RPMI8226 (cell line): ENCODE results near the gene PLXNB3.

Experiments
- DNase-seq: peaks from one replicate; pipeline ENCODE4 v3.0.0-alpha.2; 2015

Gene PLXNB3

DNA sequence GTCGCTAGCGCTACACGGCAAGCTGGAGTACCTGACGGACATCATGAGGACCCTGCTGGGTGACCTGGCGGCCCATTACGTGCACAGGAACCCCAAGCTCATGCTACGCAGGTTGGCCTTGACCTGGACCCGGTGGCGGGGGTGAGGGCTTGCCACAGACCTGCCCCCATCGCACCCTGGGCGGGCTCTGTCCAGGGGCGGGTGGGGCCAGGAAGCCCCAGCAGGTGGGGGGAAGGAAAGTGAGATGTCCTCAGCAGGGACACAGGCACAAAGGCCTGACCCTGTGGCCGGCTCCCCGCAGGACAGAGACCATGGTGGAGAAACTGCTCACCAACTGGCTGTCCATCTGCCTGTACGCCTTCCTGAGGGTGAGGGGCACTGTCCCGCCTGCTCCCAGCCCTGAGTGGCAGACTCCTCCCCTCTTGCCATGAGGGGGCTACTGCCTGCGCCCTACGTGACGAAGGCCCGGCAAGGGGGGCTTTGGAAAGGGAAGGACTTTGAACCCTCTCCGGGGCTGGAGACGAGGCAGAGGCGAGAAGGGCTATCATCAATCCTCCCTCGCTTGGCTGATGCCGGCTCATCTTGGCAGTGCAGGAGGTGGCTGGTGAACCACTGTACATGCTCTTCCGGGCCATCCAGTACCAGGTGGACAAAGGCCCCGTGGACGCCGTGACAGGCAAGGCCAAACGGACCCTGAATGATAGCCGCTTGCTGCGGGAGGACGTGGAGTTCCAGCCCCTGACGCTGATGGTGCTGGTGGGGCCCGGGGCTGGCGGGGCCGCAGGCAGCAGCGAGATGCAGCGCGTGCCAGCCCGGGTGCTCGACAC lies 11.5 kb downstream of the PLXNB3 start:
- no peak for DNase-seq

DNA sequence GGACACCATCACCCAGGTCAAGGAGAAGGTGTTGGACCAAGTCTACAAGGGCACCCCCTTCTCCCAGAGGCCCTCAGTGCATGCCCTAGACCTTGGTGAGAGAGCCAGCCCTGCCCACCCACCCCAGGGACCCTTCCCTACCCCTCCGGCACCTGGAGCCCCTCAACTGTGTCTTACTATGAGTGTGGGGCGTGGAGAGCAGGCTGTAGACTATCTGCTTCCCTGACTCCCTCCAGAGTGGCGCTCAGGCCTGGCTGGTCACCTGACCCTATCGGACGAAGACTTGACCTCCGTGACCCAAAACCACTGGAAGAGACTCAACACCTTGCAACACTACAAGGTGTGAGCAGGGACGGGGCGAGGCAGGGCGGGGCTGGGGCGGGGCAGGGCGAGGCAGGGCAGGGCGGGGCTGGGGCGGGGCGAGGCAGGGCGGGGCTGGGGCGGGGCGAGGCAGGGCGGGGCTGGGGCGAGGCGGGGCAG lies 12.1 kb downstream of the PLXNB3 start:
- DNase-seq: peak; percentile 25

DNA sequence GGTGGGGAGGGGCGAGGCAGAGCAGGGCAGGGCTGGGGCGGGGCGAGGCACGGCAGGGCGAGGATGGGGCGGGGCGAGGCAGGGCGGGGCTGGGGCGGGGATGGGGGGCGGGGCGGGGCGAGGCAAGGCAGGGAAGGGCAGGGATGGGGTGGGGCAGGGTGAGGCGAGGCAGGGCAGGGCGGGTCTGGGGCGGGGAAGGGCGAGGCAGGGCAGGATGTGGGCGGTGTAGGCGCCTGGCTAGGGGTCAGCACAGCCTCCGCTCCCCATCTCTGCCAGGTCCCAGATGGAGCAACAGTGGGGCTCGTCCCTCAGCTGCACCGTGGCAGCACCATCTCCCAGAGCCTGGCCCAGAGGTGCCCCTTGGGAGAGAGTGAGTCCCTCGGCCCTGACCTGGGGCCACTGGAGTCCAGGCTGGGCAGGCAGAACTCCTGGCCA lies 12.6 kb downstream of the PLXNB3 start:
- DNase-seq: no peak

DNA sequence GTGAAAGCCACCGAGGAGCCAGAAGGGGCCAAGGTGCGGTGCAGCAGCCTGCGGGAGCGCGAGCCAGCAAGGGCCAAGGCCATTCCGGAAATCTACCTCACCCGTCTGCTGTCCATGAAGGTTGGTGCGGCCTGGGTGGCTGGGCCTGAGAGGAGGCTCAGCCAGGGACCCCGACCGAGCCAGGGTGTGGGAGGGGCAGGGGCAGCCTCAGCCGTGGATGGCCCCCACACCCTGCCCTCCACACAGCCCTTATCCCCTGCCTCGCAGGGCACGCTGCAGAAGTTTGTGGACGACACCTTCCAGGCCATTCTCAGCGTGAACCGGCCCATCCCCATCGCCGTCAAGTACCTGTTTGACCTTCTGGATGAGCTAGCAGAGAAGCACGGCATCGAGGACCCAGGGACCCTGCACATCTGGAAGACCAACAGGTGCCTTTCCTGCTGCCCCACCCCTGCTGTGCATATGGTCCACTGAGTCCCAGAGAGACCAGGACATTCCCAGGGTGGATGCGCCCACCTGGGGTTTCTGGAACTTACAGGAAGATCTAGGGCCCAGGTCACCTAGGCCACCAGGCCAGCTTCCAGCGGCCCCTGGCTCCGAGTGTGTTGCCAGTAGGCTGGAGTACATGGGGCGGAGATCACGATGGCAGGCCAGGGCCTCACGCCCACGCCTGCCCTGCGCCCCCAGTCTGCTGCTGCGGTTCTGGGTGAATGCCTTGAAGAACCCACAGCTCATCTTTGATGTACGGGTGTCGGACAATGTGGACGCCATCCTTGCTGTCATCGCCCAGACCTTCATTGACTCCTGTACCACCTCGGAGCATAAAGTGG lies 13.4 kb downstream of the PLXNB3 start:
- DNase-seq: no peak

DNA sequence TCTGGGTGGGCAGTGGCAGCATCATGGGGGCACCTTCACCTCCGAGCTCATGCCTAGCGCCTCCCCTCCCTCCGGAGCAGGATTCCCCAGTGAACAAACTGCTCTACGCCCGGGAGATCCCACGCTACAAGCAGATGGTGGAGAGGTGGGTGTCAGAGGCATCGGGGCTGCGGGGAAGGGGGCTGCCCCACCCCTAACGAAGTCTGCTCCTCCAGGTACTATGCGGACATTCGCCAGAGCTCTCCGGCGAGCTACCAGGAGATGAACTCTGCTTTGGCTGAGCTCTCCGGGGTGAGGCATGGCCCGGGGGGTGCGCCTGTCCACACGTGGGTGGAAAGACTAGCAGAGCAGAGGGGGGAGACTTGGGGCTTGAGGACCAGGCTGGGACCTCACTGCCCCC lies 14.1 kb downstream of the PLXNB3 start:
- no peak for DNase-seq

DNA sequence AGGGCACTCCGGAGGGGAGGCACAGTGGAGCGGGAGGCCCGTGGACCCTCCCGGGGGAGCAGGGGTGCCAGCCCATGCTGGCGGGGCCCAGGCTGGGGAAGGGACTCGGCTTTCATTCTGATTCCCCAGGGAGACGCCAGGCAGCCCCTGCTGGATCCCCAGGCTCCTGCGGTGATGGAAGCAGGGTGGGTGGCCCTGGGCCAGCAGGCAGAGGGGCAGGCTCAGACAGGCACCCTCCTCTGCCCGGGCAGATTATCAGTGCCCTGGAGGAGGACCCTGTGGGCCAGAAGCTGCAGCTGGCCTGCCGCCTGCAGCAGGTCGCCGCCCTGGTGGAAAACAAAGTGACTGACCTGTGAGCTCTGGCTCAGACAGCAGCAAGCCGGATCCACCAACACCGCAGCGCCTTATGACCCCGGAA lies 14.6 kb downstream of the PLXNB3 start:
- peak; percentile 34 for DNase-seq

DNA sequence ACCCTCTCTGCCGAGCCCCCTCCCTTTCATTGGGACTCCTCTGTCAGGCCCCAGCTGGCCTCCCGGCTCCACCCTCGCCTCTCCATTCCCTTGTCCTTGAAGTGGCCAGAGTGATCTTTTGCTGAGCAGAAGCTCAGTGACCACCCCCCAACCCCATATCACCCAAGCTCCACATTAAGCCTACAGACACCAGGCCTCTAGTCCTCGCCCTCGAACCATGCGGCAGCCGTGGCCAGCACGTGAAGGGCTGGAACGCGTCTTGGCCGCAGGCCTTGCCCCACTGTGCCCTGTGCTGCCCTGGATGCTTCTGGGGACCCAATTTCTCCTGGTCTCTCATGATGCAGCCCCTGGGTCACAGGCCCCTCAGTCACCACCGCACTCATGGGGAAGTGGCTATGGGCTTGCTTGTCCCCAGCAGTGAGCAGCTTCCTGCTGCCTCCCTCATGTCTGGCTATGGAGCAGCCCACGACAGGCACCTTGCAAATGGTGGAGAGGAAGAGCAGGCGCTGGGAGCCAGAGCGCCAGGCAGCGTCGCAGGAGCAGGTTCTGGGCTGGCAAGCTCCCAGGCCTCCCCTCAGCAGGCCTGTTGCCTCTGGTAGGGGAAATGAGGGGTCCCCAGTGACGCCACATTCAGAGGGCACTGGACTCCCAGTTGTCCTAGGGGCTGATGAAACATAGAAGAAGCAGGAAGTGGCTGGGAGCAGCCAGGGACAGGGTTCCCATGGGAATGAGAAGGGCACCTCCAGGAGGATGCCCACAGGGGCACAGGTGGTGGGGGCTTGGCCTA lies 16.0 kb downstream of the PLXNB3 start:
- no peak for DNase-seq

DNA sequence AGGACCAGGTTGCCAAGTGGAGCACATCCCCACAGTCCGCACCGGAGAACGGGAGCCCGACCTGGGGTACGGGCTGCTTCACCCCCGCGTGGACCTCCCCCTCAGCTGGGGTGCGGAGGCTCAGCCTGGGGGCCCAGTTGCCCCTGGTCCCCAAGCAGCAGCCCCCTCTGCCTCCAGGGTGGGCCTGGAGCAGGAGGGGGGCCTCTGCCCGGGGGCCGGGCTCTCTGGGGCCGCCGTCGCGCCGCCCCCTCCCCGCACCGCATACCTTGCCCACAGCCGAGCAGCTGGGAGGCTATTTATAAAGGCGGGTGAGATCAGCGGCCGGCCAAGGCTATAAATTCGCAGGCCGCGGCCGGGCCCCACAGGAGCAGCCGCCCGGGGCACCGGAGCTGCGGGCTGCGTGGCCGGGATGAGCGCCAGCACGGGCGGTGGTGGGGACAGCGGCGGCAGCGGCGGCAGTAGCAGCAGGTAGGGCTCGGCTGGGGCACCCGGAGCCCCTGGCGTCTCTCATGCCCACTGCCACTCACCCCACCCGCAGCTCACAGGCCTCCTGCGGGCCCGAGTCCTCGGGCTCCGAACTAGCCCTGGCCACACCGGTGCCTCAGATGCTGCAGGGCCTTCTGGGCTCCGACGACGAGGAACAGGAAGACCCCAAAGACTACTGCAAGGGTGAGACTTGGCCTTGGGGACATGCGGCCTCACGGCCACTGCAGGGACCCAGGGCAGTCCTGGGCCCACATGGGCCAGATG lies 16.8 kb downstream of the PLXNB3 start, which contains the start of gene SRPK3:
SRPK3 (plus strand) TSS at position 364 of the 750 bp plus-strand sequence; CDS start at position 410, 46 bp downstream.
- peak; percentile 26 for DNase-seq

DNA sequence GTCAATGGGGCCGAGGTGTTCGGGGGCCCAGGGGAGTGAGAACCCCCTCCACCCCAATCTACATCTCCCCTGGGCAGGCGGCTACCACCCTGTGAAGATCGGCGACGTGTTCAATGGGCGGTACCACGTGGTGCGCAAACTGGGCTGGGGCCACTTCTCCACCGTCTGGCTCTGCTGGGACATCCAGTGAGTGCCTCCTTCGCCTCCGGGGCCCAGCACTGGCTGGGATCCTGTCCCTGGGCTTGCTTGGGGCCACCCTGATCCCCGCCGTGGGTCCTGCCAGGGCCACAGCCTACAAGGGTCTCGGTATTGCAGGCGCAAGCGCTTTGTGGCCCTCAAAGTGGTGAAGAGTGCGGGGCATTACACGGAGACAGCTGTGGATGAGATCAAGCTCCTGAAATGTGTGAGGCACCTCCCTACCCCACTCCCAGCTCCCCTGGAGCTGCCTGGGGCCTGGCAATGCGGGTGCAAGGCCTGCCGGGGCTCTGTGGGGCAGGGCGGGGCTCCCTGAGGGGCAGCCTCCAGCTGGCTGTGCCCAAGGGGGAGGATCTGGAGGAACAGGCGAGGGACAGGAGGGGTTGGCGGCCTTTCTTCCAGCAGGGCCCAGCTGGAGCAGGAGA lies 17.5 kb downstream of the PLXNB3 start:
- DNase-seq: no peak

DNA sequence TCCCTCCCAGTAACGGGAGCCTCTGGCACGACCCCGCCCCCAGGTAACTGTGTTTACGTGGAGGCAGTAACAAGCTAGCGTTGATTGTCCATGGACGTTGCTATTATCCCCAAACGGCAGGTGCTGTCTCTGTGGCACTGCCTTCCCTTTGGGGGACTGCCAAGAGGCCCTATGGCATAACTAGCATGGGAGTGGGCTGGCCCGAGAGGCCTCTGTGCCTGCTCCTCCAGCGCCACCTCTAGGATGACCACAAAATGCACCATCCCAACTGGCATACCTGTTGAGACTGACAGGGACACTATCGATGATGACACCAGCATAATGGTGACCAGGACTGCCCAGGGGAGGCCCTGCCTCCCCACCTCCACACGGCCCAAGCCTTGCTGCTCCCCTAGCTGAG lies 18.3 kb downstream of the PLXNB3 start:
- peak; percentile 74 for DNase-seq

DNA sequence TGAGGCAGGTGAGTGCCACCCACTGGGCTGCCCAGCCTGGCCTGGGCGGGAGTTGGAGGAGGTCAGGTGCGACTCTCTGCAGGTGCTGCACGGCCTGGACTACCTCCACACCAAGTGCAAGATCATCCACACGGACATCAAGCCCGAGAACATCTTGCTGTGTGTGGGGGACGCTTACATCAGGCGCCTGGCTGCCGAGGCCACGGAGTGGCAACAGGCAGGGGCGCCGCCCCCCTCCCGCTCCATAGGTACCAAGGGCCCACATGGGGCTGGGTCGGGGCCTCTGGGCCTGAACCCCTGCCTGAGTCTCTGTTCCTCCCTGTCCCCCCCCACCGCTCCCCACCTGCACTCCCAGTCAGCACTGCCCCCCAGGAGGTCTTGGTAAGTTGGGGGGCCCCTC lies 18.8 kb downstream of the PLXNB3 start:
- DNase-seq: no peak

DNA sequence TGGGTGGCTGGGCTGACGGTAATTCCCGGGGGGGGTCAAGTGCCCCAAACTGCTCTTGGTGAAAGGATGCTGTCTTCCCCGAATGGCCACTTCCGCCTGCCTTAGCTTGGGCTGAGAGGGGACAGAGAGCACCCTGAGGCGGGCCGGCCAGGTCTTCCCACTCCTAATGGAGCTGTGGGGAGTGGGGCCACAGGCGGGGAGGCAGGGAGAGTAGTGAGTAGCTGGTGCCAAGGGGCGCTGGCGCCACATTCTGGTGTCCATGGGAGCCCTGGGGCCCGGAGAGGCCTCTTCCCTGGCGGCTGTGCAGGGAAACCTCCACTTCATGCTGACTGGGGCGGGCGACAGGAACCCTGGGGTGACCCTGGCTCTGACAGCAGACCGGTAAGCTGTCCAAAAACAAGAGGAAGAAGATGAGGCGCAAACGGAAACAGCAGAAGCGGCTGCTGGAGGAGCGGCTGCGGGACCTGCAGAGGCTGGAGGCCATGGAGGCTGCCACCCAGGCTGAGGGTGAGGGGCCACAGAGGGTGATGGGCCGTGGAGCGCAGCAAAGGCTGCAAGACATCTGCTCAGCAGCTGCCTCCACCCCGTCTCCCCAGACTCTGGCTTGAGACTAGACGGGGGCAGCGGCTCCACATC lies 19.4 kb downstream of the PLXNB3 start:
- DNase-seq: no peak

DNA sequence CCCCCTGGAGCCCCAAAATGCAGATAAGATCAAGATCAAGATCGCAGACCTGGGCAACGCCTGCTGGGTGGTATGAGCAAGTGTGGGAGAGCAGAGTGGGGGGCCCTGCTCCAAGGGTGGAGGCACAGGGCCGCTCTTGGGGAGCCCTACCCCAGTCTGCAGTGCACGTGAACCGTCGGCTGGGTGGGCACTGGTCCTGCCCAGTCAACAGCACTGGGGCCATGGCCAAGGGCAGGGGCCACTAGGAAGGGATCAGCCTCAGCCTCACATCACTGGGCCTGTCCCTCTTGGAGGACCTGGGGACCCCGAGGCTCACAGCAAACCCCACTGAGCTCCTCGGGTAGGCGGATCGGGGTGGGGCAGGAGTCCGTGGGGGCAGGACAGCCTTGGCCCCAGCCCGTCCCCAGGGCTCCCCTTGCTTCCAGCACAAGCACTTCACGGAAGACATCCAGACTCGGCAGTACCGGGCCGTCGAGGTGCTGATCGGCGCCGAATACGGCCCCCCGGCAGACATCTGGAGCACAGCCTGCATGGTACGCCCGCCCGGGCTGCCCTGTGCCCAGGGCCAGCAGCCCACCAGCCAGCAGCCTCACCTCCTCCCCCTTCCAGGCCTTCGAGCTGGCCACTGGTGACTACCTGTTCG lies 20.4 kb downstream of the PLXNB3 start:
- DNase-seq: no peak

DNA sequence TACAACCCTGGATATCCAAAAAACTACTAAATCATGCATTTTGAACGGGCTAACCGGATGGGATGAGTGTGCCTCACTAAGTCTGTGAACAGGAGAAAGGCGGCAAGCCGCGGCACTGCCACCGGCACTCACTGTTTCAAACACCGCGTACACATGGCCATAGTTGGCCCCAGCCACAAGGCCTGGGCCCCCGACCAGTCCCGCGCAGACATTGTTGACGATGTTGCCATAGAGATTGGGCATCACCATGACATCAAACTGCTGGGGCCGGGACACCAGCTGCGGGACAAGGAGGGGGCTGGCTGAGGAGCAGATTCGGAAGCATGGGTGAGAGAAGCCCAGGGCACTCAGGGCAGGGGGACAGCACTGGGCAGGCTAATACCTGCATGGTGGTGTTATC lies 22.6 kb downstream of the PLXNB3 start:
- no peak for DNase-seq

DNA sequence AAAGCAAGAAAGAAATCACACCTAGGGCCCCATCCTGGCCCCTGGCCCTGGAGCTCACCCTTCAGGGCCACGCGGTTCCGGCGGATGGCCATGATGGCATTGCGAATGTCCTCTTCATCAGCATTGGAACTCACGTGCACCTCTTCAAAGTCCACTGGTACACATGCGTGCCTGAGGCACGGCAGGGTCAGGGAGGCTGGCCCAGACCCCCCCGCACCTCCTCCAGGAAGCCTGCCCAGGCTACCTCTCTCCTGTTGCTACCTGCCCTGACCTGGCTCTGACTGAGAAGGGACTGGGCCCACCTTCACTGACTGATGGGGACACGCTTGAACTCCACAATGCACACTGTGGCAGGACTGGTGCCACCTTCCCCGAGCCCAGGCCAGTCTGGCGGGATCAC lies 25.6 kb downstream of the PLXNB3 start:
- DNase-seq: no peak

DNA sequence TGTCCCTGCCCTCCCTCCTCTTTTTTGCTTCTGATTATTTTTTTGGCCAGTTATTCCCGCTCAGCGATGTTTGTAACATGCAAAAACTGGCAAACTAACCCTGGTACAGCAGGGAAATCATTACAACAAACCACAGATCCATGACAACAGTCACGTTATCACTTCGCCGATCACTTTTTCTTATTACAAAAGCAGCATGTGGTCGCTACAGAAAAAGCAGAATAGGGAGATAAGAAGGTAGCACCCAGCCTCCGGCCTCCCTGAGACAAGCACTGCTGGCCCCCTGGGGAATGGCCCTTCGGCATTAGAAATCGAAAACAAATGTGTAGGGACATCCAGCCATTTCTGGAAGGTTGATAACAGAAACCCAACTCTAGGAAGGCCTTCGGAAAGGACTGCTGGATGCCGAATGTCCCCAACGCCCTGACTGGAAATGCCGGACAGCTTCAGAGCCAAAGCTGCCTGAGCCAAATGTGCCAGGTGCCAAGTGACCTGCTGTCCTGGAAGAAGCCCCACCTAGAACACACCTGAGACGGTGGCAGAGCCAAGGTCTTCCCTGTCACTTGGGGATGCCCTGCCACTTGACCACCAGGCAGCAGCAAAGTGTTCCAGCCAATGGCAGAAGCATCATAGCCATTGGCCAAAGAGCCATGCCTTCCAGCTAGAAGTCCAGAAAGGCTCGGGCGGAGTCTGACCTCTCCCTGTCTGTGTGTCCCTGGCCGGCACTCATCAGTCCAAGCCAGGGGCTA lies 27.2 kb downstream of the PLXNB3 start:
- DNase-seq: no peak

DNA sequence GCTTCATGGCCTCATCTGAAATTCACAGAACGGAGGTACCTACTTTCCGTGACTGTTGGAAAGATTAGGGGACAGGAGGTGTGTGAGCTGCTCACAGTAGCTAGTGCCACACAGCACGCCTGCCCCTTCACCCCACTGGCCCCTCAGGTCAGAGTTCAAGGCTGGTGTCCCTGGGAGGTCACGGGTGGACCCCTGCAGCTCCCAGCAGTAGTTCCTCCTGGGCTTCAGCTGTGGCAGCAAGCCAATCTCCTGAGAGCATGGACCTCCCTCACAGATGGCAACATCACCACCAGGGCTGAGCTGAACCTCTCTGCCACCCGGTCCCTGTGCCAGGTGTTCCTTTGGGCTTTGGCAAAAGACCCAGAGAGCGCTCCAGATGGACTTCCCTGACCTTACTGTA lies 28.3 kb downstream of the PLXNB3 start:
- no peak for DNase-seq

DNA sequence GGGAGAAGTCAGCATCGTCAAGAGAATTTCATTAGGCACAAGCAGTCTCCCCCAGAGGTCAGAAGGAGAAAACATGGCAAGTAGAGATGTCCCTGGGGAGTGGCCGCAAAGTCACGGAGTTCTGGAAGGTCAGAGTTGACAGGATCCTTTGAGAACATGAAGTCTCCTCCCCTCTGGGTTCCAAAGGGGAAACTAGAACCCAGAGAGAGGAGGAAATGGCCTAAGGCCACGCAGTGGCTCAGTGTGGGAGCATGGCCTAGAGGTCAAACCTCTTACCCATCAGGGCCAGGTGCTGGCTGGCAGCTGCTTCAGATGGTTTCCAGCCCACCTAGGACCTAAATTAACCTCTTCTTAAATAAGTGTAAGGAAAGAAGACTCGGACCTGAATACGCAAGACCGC lies 29.2 kb downstream of the PLXNB3 start:
- DNase-seq: peak; percentile 31

DNA sequence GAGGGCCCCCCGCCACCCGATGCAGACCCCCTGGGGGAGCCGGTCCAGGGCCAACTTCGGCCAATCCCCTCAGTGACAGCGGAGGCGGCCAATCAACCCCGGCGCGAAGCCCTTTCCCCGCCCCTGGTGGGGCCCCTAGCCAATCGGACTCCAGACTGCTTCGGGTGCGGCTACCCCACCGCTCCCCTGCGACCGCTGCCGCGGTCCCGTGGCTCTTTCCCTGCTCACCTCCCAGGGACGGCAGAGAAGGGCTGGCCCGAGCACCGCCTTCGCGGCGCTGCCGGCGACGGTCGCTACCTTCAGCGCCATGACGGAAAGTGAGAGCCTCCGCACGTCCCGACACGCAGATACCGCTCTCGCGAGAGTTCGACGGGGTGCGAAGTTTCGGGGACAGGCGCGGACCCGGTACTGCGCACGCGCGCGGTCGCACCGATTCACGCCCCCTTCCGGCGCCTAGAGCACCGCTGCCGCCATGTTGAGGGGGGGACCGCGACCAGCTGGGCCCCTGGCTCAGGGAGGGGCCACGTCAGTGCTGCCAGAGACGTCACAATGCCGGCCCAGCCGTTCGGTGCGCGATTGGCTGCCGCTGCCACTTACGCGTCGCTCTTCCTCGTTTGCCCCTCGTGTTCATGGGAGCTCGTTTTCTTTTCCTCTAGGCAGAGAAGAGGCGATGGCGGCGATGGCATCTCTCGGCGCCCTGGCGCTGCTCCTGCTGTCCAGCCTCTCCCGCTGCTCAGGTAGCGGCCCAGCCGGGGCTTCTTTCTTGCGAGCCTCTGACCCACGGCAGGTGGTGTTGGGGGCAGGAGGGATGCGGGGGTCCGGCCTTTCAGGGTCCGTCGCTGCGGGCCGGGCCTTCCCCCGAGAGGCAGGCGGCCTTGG lies 30.2 kb downstream of the PLXNB3 start, which contains the start of the genes IDH3G and SSR4:
IDH3G (minus strand) TSS at position 358 of the 879 bp plus-strand sequence; CDS start at position 309, 49 bp downstream.
SSR4 (plus strand) TSS at position 651 of the 879 bp plus-strand sequence; CDS start at position 671, 20 bp downstream.
- DNase-seq: peak; percentile 96
